ENCODE data around the gene LRRTM4. TPM values are rescaled to one million over a fixed set of nuclear protein-coding genes. Genes with fewer than 3 reads are reported as not detected.

The LRRTM4 gene
- polyA plus RNA-seq, 3 donors from 2014 or later: not detected

DNA sequence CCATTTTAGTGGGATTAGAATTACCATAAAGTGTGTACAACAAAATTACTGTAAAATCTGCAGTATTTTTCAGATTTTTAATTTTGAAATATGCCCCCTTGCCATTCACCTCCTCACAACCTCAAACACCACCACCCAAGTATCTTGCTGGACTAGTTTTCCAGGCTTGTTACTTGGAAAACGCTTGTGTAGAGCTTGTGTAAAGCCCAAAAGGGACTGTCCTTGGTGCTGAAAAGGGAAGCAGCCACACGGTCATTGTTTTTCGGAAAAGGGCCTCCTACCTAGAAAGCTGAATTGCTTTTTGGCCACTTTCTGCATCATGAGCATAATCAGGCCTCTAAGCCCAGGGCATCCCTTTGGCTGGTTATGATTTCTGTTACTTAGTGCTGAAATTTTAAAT is 563.4 kb downstream of the LRRTM4 start:
- DNase-seq: no peak
- Mint-ChIP-seq H3K27ac (no peak overlapping the region), H3K27me3 (ENCODE audit: low read depth in 3 of 3) (peaks cover 0 to 1% (median 1%) of the 10 kb centered on the region in 3 donors), H3K36me3 (no peaks in the 10 kb centered on the region), H3K4me3 (no peak overlapping the region), H3K9me3 (peaks cover 3 to 43% (median 20%) of the 10 kb centered on the region in 6 donors), H3K4me1 (no peaks in the 10 kb centered on the region)

DNA sequence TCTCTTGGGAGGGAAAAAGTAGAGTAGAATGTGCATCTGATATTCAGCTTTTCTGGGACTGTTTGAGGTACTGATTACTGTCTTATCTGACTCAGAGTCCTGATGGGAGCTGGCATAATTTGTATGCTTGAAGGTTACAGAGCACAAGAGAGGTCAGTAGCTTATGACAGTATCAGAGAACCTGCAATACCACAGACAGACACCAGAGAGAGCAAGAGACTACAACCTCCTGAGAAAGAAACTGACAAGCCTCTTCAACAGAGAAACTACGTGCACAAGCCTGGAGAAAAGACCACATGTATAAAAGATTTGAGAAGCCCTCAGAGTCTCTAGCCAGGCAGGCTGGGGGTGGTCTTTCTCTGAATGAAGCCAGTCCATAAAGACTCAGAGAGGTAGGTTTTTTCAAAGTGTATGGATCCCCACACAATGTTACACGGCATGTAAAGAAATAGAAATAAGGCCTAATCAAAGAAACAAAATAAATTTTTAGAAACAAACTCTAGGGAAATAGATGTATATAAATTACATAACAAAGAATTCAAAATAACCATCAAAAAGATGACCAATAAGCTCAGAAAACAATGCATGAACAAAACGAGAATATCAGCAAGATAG is 568.3 kb downstream of the LRRTM4 start:
- peaks cover 6 to 57% (median 23%) of the 10 kb centered on the region in 6 donors for H3K9me3 Mint-ChIP-seq
- no peak overlapping the region for H3K4me3 Mint-ChIP-seq
- no peak for DNase-seq
- H3K4me1 Mint-ChIP-seq: no peaks in the 10 kb centered on the region
- no peak overlapping the region for H3K27ac Mint-ChIP-seq
- peaks cover 0 to 1% (median 1%) of the 10 kb centered on the region in 3 donors for H3K27me3 Mint-ChIP-seq (ENCODE audit: low read depth in 3 of 3)
- H3K36me3 Mint-ChIP-seq: no peaks in the 10 kb centered on the region

DNA sequence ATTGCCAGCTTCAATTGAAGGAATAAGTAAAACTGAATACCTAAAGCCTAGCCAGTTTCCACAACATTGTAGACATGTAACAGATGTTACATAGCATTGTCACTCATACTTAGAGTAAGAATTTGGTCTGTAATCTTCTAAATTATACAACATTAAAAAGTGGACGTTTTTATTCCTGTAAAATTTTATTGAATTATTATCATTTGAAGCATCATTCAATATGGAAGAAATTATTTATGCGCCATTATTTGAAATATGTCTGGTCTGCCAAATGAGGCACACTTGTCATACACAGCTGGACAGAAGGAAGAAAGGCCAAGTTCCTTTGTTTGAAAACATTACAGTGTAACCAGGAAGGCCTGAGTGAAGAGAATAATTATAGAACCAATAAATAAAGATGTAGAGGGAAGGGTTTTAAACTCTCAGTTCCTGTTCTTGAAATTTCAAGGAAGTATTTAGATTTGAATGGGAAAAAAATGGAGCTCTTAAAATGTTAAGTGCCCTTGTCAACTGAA is 575.5 kb downstream of the LRRTM4 start:
- Mint-ChIP-seq H3K27me3 (ENCODE audit: low read depth in 3 of 3) (no peaks in the 10 kb centered on the region), H3K9me3 (peaks cover 5 to 48% (median 29%) of the 10 kb centered on the region in 6 donors), H3K4me3 (no peak overlapping the region), H3K27ac (no peak overlapping the region), H3K4me1 (no peaks in the 10 kb centered on the region), H3K36me3 (no peaks in the 10 kb centered on the region)
- DNase-seq: no peak

DNA sequence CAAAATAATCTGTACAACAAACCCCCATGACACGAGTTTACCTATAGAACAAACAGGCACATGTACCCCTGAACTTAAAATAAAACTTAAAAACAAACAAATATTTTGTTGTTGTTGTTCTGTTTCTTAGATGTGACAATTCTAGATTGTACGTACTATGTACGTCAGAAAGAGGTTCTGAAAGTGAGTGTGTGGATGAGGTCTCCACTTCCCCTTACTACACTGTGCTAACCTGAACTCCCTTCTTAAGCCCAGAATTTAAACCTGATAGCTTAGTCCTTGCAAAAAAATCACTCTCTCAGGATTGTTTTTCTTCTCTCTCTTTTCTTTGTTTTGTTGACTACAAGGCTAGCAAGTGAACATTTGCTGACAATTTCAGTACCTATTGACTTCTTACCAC is 581.6 kb downstream of the LRRTM4 start:
- no peak for DNase-seq
- H3K9me3 Mint-ChIP-seq: peaks cover 4 to 42% (median 26%) of the 10 kb centered on the region in 6 donors
- H3K36me3 Mint-ChIP-seq: no peaks in the 10 kb centered on the region
- no peaks in the 10 kb centered on the region for H3K27me3 Mint-ChIP-seq (ENCODE audit: low read depth in 3 of 3)
- no peak overlapping the region for H3K27ac Mint-ChIP-seq
- no peak overlapping the region for H3K4me3 Mint-ChIP-seq
- no peaks in the 10 kb centered on the region for H3K4me1 Mint-ChIP-seq

DNA sequence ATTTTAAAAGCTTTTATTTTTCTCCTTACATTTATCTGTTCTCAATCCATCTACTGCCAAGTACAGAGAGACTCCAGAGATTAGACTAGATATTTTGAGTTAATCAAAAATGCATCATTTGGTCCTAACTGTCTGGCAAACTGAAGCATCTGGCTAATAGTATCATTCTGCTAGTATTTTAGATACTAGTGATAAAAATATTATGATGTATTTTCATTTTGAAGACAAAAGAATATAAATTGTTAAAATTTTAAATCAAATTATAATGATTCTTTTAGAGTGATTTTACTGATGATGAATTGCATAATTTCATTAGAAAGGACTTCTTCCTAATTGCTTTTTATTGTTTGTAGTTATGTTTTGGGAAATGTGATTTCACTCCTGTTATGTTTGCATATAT is 584.0 kb downstream of the LRRTM4 start:
- Mint-ChIP-seq H3K9me3 (peaks cover 0 to 35% (median 19%) of the 10 kb centered on the region in 6 donors), H3K4me3 (no peak overlapping the region), H3K36me3 (no peaks in the 10 kb centered on the region), H3K4me1 (no peaks in the 10 kb centered on the region), H3K27me3 (ENCODE audit: low read depth in 3 of 3) (no peaks in the 10 kb centered on the region), H3K27ac (no peak overlapping the region)
- no peak for DNase-seq

DNA sequence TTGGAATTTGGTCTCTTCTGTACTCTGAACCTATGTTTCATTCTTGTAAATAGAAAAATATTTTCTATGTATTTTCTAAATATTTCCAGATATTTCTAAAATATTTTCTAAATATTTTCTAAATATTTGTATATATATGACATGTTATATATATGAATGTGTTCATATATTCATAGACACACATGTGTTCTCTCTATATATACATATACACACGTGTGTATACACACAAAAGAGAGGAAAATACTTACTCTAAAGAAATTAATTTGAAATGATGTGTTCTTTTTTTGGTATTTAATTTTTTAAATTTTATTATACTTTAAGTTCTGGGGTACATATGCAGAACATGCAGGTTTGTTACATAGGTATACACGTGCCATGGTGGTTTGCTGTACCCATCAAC is 589.6 kb downstream of the LRRTM4 start:
- H3K4me1 Mint-ChIP-seq: no peaks in the 10 kb centered on the region
- no peaks in the 10 kb centered on the region for H3K27me3 Mint-ChIP-seq (ENCODE audit: low read depth in 3 of 3)
- no peak overlapping the region for H3K4me3 Mint-ChIP-seq
- DNase-seq: no peak
- peaks cover 6 to 44% (median 24%) of the 10 kb centered on the region in 6 donors for H3K9me3 Mint-ChIP-seq
- no peak overlapping the region for H3K27ac Mint-ChIP-seq
- H3K36me3 Mint-ChIP-seq: no peaks in the 10 kb centered on the region

DNA sequence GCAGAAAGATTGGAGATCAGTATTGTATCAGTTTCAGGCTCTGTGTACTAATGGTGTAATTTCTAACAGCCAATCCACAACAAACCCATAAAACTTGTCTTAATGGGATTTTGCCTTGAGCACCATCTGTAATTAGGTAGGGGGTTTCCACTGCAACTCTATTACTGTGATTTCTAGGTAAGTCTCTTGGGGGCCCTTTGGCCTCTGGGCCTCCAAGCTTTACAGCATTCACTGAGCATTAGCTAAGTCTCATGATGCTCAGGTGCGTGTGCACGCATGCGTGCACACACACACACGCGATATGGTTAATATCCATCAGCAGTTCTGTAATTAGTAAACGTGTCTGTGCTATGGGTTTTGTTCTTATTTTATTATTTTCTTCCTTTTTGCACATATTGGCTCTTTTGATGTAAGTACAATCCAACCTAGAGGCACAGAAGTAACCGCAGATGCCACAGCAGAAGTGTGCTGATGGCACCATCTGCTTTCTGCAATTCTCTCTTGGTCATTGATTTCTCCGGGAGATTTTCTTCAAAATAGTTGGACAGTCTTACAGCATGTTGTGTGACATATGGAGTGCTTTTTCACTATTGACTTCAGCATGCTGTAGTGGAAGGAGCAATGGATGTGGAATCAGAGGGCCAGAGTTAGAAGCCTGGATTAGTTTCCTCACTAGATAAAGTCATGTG is 592.0 kb downstream of the LRRTM4 start:
- H3K9me3 Mint-ChIP-seq: peaks cover 7 to 42% (median 19%) of the 10 kb centered on the region in 6 donors
- H3K36me3 Mint-ChIP-seq: no peaks in the 10 kb centered on the region
- H3K27me3 Mint-ChIP-seq (ENCODE audit: low read depth in 3 of 3): no peaks in the 10 kb centered on the region
- DNase-seq: no peak
- H3K4me3 Mint-ChIP-seq: no peak overlapping the region
- no peak overlapping the region for H3K27ac Mint-ChIP-seq
- H3K4me1 Mint-ChIP-seq: no peaks in the 10 kb centered on the region

DNA sequence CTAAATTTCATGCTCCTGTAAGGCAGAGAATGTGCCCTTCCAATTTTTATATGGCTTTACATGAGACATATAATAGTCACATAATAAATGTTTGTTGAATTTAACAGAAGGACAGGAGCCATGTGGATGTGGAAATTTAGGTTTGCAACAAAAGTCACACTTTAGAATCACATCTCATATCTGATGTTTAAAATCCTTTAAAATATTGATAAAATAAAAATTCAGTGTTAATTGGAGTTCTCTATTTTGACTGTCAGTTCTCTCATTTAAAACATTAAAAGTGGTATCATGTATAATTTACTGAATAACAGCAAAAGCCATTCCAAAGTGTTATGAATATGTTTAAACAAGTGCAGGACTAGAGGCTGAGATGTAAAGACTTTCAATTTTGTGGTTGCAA is 594.1 kb downstream of the LRRTM4 start:
- no peak overlapping the region for H3K4me3 Mint-ChIP-seq
- H3K27me3 Mint-ChIP-seq (ENCODE audit: low read depth in 3 of 3): peaks cover 0 to 1% (median 0%) of the 10 kb centered on the region in 3 donors
- no peaks in the 10 kb centered on the region for H3K4me1 Mint-ChIP-seq

DNA sequence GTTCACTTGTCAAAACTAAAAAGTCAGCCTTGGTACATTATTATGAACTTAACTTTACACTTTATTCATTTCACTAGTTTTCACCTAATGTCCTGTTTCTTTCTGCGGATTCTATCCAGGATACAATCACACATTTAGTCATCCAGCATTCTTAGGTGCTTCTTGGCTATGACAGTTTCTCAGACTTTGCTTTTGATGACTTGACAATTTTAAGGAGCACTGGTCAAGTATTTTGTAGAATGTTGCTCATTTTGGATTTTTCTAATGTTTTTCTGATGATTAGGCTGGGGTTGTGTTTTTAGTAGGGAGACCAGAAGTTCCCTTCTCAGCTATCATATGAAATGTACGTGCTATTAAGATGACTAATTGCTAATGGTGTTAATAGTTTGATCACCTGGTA is 601.2 kb downstream of the LRRTM4 start:
- peaks cover 15 to 63% (median 23%) of the 10 kb centered on the region in 6 donors for H3K9me3 Mint-ChIP-seq
- H3K4me1 Mint-ChIP-seq: no peaks in the 10 kb centered on the region
- no peak overlapping the region for H3K27ac Mint-ChIP-seq
- no peak overlapping the region for H3K4me3 Mint-ChIP-seq
- no peaks in the 10 kb centered on the region for H3K36me3 Mint-ChIP-seq
- no peak for DNase-seq
- peaks cover 0 to 2% (median 1%) of the 10 kb centered on the region in 3 donors for H3K27me3 Mint-ChIP-seq (ENCODE audit: low read depth in 3 of 3)

More for the DNA sequence above, 594.1 kb downstream of the LRRTM4 start:
- H3K9me3 Mint-ChIP-seq: peaks cover 8 to 36% (median 21%) of the 10 kb centered on the region in 6 donors
- H3K36me3 Mint-ChIP-seq: no peaks in the 10 kb centered on the region
- no peak overlapping the region for H3K27ac Mint-ChIP-seq
- DNase-seq: no peak

DNA sequence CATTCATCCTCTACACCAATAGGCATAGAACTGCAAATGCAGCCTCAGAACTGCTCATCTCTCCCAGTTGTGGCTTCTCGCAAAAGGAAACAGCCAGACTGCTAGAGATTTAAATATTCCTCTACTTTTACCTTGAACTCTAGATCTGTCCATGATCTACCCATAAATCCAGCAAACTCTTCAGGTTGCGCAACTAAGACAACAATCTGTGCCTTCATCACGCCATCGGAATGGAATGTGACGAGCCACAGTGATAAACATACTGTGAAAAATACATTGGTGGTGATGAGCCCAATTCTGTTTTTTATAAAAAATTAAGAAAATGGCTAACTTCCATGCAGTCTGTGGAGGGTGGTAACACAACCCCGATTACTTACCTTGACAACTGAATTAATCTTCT is 626.7 kb downstream of the LRRTM4 start:
- H3K27me3 Mint-ChIP-seq (ENCODE audit: low read depth in 3 of 3): no peaks in the 10 kb centered on the region
- no peak for DNase-seq

DNA sequence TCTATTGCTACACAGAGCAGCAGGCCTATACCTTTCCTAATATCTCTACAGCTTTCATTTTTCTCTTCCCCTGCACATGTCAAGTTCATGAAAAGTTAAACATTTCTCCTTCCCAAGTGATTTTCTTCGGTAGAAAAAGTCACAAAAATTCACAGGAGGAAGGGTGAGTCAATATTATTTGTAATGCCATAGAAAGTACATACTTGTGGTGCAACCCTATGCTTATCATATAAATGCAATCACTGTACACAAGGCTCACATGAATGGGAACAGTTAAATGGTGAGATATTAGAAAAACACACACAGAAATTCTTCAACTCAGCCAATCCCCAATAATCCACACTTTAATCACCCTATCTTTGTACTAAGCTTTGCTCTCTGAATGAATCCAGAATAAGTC is 651.6 kb downstream of the LRRTM4 start:
- H3K4me3 Mint-ChIP-seq: no peak overlapping the region
- H3K27me3 Mint-ChIP-seq (ENCODE audit: low read depth in 3 of 3): no peaks in the 10 kb centered on the region
- DNase-seq: no peak
- H3K9me3 Mint-ChIP-seq: peaks cover 4 to 47% (median 15%) of the 10 kb centered on the region in 6 donors
- H3K27ac Mint-ChIP-seq: no peak overlapping the region
- H3K36me3 Mint-ChIP-seq: no peaks in the 10 kb centered on the region
- H3K4me1 Mint-ChIP-seq: no peaks in the 10 kb centered on the region

More for the DNA sequence above, 626.7 kb downstream of the LRRTM4 start:
- Mint-ChIP-seq H3K9me3 (peaks cover 3 to 37% (median 14%) of the 10 kb centered on the region in 6 donors), H3K27ac (no peak overlapping the region), H3K4me1 (no peaks in the 10 kb centered on the region), H3K36me3 (no peaks in the 10 kb centered on the region), H3K4me3 (no peak overlapping the region)

DNA sequence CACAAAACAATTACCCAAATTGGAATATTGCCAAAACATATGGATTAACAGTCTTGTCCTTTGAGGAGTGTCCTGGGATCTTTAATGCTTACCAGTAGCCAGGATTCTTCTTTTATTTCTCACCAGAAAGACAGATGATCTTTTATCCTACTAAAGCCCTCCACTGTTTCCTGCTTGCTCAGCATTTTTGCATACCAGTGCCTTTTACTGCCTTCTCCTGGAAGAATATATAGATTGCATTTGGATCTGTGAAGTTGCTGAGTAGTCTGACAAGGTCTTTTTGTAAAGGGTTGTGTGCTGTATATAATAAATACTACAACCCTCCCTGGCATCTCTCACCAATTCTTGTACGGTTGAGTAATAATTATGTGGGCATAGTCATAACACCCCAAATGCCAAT is 652.2 kb downstream of the LRRTM4 start:
- H3K4me1 Mint-ChIP-seq: no peaks in the 10 kb centered on the region
- H3K9me3 Mint-ChIP-seq: peaks cover 3 to 48% (median 12%) of the 10 kb centered on the region in 6 donors
- no peak for DNase-seq
- no peaks in the 10 kb centered on the region for H3K27me3 Mint-ChIP-seq (ENCODE audit: low read depth in 3 of 3)
- H3K4me3 Mint-ChIP-seq: no peak overlapping the region
- H3K27ac Mint-ChIP-seq: no peak overlapping the region
- no peaks in the 10 kb centered on the region for H3K36me3 Mint-ChIP-seq

DNA sequence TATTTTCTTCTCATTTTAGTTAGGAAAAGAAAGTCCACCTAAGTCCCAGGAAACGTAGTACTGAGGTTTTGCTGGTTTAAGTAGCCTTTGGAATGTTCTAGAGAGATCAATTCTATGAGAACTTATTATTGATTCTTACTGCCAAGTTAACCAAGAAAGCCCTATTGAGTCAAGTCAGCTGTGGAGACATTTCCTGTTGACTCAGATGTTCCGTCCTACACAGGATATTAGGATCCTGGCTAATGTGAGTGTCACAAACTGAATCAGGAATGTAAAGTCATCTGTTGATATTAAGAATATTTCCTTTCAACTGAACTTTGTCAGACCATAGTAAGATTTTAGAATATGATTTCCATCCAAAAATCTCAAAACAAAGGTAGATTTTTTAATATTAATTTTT is 654.3 kb downstream of the LRRTM4 start:
- no peaks in the 10 kb centered on the region for H3K4me1 Mint-ChIP-seq
- peaks cover 8 to 59% (median 19%) of the 10 kb centered on the region in 6 donors for H3K9me3 Mint-ChIP-seq
- no peak overlapping the region for H3K4me3 Mint-ChIP-seq
- H3K36me3 Mint-ChIP-seq: no peaks in the 10 kb centered on the region
- H3K27me3 Mint-ChIP-seq (ENCODE audit: low read depth in 3 of 3): no peaks in the 10 kb centered on the region
- DNase-seq: no peak
- no peak overlapping the region for H3K27ac Mint-ChIP-seq

DNA sequence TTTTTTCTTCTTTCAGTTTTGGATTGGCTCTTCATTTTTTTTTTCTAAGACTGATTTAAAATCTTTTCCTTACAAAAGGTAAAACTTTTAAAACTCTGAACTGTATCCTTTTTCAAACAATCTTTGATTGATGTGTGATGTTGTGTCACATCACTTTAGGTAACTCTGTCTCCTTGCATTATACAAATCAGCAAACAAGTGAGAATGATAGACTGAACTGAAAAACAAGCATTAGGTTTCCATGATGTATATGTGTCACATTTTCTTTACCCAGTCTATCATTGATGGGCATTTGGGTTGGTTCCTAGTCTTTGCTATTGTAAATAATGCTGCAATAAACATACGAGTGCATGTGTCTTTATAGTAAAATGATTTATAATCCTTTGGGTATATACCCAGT is 655.7 kb downstream of the LRRTM4 start:
- H3K4me1 Mint-ChIP-seq: no peaks in the 10 kb centered on the region
- H3K27me3 Mint-ChIP-seq (ENCODE audit: low read depth in 3 of 3): no peaks in the 10 kb centered on the region
- H3K27ac Mint-ChIP-seq: no peak overlapping the region
- H3K4me3 Mint-ChIP-seq: no peak overlapping the region
- no peaks in the 10 kb centered on the region for H3K36me3 Mint-ChIP-seq
- peaks cover 8 to 62% (median 18%) of the 10 kb centered on the region in 6 donors for H3K9me3 Mint-ChIP-seq
- DNase-seq: no peak
